GM19452 (cell line): ENCODE data around the gene DNAJB12.
A peak's percentile ranks its signal among the peaks of the same experiment; 100 is the strongest.
"Not testable (repeated sequence)": the region's sequence is repeated elsewhere in the genome, so short reads cannot be mapped to it uniquely, and the experiment has no call there.

ENCODE experiments used
- ATAC-seq: cut with Tn5 transposase; IDR thresholded peaks from one replicate; pipeline ENCODE4 v1.9.1; 2021; ENCODE audit not compliant: unreplicated experiment

Gene DNAJB12

GRCh38 chr10:72331575-72332422, 22.9 kb downstream of the DNAJB12 start:
- ATAC-seq: peak; percentile 42

GRCh38 chr10:72330069-72330426, 24.7 kb downstream of the DNAJB12 start:
- ATAC-seq: no peak

DNA sequence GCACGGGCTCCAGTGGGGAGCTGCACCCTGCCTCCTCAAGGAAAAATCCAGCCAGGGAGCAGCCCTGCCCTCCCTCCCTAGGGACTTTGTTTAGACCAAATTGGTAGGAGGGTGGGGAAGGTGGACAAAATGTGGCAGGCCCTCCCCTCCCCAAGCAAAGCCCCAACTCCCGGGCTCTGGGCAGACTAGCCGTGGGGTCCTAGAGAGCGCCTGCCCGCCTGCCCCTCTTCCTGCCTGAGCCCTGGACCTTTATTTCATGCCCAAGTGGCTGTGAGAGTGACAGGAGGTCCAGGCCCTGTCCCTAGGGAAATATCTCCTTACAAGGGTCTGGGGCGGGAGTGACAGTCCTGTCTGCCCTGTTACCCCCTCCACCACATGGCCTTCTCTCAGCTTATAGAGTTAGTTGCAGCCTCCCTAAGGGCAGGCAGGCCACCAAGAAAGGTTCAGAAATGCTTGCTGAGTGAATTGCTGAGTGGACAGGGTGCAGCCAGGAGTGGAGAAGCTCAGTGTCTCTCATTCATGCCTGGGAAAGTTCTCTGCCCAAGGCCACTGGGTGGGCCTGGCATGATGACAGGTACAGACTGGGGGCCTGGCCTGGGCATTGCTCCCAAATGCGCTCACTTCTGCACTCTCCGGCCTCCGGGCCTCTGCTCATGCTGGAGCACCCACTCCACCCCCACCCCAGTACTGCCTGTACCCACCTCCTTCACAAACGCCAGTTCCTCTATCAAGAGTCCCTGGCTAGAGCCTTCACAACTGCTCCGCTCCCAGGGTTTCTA, 25.2 kb downstream of the DNAJB12 start:
- ATAC-seq: no peak

- ATAC-seq: no peak
Observed at GRCh38 chr10:72328829-72329204, 25.9 kb downstream of the DNAJB12 start.

GRCh38 chr10:72328045-72328828, 26.5 kb downstream of the DNAJB12 start:
- ATAC-seq: no peak

DNA sequence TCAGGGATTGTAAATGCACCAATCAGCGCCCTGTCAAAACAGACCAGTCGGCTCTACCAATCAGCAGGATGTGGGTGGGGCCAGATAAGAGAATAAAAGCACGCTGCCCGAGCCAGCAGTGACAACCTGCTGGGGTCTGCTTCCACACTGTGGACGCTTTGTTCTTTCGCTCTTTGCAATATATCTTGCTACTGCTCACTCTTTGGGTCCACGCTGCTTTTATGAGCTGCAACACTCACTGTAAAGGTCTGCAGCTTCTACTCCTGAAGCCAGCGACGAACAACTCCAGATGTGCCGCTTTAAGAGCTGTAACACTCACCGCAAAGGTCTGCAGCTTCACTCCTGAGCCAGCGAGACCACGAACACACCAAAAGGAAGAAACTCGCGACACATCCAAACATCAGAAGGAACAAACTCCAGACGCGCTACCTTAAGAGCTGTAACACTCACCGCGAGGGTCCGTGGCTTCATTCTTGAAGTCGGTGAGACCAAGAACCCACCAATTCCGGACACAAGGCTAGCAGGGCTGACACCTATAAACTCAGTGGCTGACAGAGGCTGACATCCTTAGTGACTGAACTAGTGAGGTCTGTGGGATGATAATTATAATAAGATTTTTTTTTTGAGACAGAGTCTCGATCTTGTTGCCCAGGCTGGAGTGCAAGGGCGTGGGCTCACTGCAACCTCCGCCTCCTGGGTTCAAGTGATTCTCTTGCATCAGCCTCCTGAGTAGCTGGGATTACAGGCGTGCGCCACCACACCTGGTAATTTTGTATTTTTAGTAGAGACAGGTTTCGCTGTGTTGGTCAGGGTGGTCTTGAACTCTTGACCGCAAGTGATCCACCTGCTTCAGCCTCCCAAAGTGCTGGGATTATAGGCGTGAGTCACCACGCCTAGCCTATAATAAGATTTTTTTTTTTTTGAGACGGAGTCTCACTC, 27.8 kb downstream of the DNAJB12 start:
- ATAC-seq: not testable (repeated sequence)

DNA sequence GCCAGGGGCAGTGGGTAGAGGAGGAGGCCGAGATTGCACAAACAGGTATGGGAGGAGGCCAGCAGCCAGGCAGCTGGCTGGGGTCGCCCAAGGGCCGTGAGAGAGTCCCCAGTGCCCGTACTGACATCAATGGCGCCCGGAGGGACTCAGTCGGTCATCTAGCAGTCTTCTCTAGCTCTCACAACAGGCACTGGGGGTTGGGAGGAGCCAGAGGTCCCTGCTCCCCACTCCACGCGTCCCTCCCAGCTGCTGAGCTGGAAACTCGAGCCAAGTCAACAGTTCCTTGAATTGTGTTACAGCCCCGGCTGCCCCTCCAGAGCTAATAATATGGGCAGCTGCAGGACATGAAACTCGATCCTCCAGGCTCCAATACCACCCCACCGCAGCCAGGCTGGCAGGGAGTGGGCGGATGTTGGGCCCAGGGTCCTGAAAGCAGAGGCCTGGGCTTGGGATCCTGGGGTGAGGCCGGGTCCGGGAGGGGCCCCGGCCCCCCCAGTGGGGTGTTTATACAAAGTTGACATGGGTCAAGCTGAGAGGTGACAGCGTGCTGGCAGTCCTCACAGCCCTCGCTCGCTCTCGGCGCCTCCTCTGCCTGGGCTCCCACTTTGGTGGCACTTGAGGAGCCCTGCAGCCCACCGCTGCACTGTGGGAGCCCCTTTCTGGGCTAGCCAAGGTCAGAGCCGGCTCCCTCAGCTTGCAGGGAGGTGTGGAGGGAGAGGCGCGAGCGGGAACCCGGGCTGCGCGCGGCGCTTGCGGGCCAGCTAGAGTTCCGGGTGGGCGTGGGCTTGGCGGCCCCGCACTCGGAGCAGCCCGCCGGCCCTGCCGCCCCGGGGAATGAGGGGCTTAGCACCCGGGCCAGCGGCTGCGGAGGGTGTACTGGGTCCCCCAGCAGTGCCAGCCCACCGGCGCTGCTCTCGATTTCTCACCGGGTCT, 29.2 kb downstream of the DNAJB12 start:
- ATAC-seq: not testable (repeated sequence)

- no peak for ATAC-seq
Observed at GRCh38 chr10:72323771-72324191, 30.9 kb downstream of the DNAJB12 start.

GRCh38 chr10:72323108-72323749, 31.5 kb downstream of the DNAJB12 start:
- no peak for ATAC-seq

DNA sequence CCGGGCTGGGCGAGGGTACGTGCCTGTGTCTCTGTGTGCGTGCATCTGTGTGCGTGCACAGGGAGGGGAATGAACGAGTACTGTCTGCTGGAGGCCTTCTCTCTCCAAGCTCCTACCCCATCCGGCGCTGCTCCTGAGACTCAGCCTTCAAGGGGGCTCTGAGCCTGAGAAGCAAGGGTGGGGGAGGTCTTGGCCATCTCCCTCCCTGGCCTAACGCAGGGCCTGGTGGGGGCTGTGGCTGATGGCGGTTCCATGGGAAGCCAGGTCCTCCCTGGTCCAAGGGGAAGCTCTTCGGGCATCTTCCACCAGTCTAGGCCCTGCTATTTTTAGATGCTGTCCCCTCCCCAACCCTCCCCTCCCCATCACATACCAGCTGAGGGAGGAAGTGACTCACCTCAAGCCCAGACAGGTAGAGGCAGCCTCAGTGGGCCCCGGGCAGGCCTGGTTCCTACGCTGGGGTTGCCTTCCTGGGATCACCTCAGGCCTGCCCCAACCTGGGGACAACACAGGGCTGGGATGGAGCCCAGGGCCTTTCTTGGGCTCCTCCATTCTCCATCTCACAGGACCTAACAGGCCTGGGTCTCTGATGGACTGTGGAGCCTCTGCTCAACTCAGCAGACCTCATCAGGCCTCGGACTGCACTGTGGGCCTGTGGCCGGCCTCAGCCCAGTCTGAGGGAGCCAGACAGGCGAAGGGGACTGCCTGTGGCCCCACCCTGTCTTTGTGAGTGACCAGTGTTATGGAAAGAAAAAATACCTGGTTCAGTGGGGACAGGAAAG, 32.2 kb downstream of the DNAJB12 start:
- ATAC-seq: no peak

DNA sequence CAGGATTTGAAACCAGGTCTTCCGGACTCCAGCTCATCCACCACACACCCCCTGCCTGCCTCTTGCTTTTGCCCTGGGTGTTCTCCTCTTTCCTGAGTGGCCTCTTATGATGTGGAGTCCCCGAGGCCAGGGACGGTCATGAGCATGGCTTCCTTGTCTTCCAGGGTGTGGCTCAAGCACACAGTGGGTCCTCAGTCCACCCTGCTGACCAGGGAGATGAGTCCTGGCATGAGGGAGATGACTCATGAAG, 32.8 kb downstream of the DNAJB12 start:
- ATAC-seq: no peak

DNA sequence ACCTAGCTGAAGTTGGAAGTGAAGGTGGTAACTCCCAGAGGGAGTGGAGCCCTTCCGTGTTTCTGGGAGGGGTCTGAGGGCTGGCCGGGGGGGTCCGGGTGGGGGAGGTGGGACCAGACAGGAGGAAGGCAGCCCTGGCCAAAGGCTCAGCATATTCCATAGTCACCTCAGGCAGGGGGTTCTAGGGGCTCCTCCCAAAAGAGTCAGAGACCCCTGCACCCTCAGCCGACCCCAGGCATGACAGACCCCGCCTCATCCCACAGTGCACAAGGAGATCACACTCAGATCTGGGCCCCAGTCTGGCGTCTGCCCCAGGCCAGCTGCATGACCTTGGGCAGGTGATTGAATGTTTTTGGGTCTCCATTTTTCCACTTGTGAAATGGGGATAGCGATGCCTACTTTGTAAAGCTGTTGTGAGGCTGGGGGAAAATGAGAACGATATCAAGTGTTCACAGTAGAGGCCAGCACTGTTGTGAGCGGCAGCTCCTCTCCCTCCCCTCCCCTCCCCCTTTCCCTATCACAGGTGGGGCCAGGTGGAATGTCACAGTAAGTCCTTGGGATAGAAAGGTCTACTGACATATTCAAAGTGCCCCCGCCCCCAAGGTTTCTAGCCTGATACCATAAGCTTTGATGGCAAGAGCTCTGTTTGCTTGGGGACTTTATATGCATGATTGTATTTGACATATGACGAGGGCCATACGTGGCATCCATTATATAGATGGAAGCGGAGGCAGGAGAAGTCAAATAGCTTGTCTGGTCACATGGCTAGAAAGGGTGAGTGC, 33.3 kb downstream of the DNAJB12 start:
- no peak for ATAC-seq

DNA sequence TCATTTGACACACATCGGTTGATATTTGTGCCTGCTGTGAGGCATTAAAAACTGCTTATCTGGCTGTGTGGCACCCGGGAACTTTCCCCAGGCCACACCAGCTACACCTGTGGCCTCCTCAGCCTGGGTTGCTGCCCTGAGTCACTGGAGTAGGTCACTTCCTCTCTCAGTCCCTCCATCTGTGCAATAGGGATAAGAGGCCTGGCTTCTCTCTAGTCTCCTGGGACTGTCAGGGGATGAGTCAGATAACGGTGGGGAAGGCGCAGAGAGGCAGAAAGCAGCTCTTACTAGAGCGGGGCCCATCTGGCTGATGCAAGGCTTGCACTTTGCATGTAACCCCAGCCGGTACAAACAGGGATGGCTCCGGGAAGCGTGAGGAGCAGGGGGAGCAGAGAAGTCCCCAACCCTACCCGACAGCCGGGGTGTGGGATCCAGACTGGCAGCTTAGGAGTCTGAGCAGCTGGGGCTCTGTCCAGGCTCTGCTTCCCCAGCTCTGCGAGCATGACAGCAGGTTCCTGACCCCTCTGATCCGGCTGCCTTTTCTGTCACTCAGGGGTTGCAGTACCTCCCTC, 34.0 kb downstream of the DNAJB12 start:
- peak; percentile 61 for ATAC-seq

DNA sequence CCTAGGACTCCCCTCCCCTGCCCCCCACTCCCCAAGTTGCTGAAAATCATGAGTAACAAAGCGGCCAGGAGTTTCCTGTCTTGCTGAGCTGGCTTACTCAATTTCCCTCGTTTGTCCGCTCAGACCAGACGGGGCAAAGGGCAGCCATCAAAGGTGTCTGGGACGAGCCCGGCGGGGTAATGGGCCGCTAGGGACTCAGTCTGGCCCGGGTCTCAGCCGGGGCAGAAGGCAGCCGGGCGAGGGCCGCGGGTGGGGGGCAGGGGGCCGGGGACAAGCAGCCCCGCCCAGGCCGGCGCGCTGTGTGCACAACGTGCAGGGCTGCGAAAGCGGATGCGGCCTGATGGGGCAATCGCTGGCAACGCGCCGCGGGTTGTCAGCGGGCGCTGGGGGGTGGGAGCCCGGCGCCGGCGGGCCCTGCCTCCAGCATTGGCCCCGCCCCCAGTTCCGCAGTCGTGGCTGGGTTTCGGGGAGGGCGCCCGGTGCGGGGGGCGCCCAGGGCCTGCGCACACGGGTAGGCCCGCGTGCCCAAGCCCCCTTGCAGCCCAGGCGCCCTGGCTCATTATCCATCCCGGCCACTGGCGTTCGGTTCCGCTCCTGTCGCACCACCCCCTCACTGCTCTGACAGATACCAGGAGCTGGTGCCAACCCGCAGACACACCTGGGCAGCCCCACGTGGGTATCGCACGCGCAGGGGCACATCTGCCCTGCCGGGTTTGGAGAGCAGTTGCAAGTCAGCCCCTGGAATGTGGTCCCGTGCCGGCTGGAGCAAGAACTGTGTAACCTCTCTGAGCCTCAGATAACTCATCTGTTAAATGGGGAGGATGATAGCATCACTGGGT, 35.1 kb downstream of the DNAJB12 start:
- peak; percentile 61 for ATAC-seq

- ATAC-seq: no peak
Observed at GRCh38 chr10:72318418-72319262, 36.1 kb downstream of the DNAJB12 start.
